Parathyroid adenoma (tissue), 2 donors: ENCODE results near the gene SURF1.
"Not testable (repeated sequence)": the region's sequence is repeated elsewhere in the genome, so short reads cannot be mapped to it uniquely, and the experiment has no call there.

Experiments
- H2AFZ ChIP-seq: fragments of 300-600 bp; sonication (generic); one replicate; pipeline ENCODE4 v1.7.0; 2017; ENCODE audit warnings: antibody characterized with exemption, mild to moderate bottlenecking
- H3K27ac ChIP-seq: fragments of 300-600 bp; sonication (generic); one replicate; pipeline ENCODE4 v1.7.0; 2017
- H3K27me3 ChIP-seq: fragments of 300-600 bp; sonication (generic); one replicate; pipeline ENCODE4 v1.7.0; 2017; ENCODE audit warnings: low read length; ENCODE audit not compliant: control insufficient read depth, insufficient read depth
- H3K36me3 ChIP-seq: fragments of 300-600 bp; sonication (generic); one replicate; pipeline ENCODE4 v1.7.0; 2017; ENCODE audit warnings: low read length; ENCODE audit not compliant: control insufficient read depth, insufficient read depth
- H3K4me1 ChIP-seq: fragments of 300-600 bp; sonication (generic); one replicate; pipeline ENCODE4 v1.7.0; 2017; ENCODE audit warnings: control low read depth
- H3K4me2 ChIP-seq: fragments of 300-600 bp; sonication (generic); one replicate; pipeline ENCODE4 v1.7.0; 2017; ENCODE audit warnings: low read length
- H3K4me3 ChIP-seq: fragments of 300-600 bp; sonication (generic); one replicate; pipeline ENCODE4 v1.7.0; 2017; ENCODE audit warnings: low read depth, low read length
- H3K79me2 ChIP-seq: fragments of 300-600 bp; sonication (generic); one replicate; pipeline ENCODE4 v1.7.0; 2017; ENCODE audit warnings: control low read depth
- H3K9ac ChIP-seq: fragments of 300-600 bp; sonication (generic); one replicate; pipeline ENCODE4 v1.7.0; 2017; ENCODE audit warnings: mild to moderate bottlenecking
- H3K9me3 ChIP-seq: fragments of 300-600 bp; sonication (generic); one replicate; pipeline ENCODE4 v1.7.0; 2017; ENCODE audit warnings: low read length; ENCODE audit not compliant: control insufficient read depth
- TF ChIP-seq, protein P1 (sequence below): fragments of 300-600 bp; sonication (generic); IDR thresholded peaks from one replicate; pipeline ENCODE4 v1.7.0; 2017; ENCODE audit warnings: antibody characterized with exemption, mild to moderate bottlenecking
- donor health status: primary hyperparathyroidism.

SURF1 gene

DNA sequence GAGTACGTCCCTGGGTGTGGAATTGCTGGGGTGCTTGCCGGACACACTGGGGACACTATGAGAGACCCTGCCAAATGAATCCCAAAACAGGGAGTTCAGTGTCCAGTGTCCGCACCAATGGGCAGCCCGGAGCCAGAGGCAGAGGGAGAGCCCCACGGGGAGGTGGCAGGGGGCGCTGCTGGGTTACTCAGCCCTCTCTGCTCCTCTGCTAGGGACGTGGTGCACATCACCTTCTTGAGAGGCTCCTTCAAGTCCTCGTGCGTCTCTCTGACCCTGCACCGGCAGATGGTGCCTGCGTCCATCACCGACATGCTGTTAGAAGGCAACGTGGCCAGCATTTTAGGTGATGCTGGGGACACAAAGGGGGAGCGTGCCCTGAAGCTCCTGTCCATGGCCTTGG is 40.7 kb upstream of the SURF1 start:
- H3K27me3 ChIP-seq: no peaks in the 10 kb centered on the region

DNA sequence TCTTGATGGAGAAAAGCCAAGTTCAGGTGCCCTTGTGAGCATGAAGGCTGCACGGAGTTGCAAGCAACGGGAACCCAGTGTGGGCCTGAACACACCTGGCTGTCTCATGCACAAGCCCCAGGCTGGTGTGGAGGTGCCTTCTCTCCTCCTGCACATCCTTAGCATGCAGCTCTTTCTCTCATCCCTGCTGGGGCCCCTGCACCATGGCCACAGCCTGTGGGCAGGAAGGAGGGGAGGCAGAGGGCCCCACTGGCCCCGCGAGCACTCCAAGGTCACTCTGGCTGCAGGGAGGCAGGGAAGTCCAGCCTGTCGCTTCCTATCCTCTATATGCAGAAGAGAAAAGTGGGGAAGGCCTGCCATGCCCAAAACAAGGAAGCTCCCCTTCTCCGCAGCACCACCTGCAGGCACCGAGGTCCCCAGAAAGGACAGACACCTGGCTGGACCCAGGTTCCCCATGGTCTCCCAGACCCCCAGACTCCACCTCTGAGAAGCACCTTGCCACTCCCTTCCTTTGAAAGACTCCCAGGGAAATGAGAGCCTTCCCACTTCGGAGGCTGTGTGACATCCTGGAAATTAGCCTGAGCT is 38.5 kb upstream of the SURF1 start:
- no peak overlapping the region for H3K27ac ChIP-seq
- H3K9ac ChIP-seq: no peak overlapping the region
- H2AFZ ChIP-seq: no peak overlapping the region
- no peaks in the 10 kb centered on the region for H3K9me3 ChIP-seq
- no peaks in the 10 kb centered on the region for H3K79me2 ChIP-seq
- H3K4me1 ChIP-seq: no peaks in the 10 kb centered on the region
- H3K27me3 ChIP-seq: no peaks in the 10 kb centered on the region
- H3K4me3 ChIP-seq: no peak overlapping the region
- no peak overlapping the region for H3K4me2 ChIP-seq
- no peaks in the 10 kb centered on the region for H3K36me3 ChIP-seq
- TF ChIP-seq, protein P1, sequence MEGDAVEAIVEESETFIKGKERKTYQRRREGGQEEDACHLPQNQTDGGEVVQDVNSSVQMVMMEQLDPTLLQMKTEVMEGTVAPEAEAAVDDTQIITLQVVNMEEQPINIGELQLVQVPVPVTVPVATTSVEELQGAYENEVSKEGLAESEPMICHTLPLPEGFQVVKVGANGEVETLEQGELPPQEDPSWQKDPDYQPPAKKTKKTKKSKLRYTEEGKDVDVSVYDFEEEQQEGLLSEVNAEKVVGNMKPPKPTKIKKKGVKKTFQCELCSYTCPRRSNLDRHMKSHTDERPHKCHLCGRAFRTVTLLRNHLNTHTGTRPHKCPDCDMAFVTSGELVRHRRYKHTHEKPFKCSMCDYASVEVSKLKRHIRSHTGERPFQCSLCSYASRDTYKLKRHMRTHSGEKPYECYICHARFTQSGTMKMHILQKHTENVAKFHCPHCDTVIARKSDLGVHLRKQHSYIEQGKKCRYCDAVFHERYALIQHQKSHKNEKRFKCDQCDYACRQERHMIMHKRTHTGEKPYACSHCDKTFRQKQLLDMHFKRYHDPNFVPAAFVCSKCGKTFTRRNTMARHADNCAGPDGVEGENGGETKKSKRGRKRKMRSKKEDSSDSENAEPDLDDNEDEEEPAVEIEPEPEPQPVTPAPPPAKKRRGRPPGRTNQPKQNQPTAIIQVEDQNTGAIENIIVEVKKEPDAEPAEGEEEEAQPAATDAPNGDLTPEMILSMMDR: no peak

More for the DNA sequence above, 40.7 kb upstream of the SURF1 start:
- H3K9me3 ChIP-seq: no peaks in the 10 kb centered on the region
- H3K9ac ChIP-seq: no peak overlapping the region
- H3K4me3 ChIP-seq: no peak overlapping the region
- H3K36me3 ChIP-seq: no peaks in the 10 kb centered on the region
- TF ChIP-seq, protein P1: no peak
- no peak overlapping the region for H3K27ac ChIP-seq
- H3K79me2 ChIP-seq: no peaks in the 10 kb centered on the region
- H2AFZ ChIP-seq: no peak overlapping the region
- no peaks in the 10 kb centered on the region for H3K4me1 ChIP-seq
- no peak overlapping the region for H3K4me2 ChIP-seq

GRCh38 chr9:133393399-133393798 is 37.1 kb upstream of the SURF1 start:
- H3K4me1 ChIP-seq: no peaks in the 10 kb centered on the region
- no peak overlapping the region for H3K9ac ChIP-seq
- H2AFZ ChIP-seq: no peak overlapping the region

GRCh38 chr9:133392308-133392707 is 36.0 kb upstream of the SURF1 start:
- not testable (repeated sequence) for H3K9me3 ChIP-seq, H3K27me3 ChIP-seq, H3K36me3 ChIP-seq, H3K79me2 ChIP-seq, H3K9ac ChIP-seq, H3K27ac ChIP-seq, H3K4me2 ChIP-seq, H3K4me1 ChIP-seq, H2AFZ ChIP-seq, H3K4me3 ChIP-seq

More at GRCh38 chr9:133393399-133393798, 37.1 kb upstream of the SURF1 start:
- Histone ChIP-seq H3K36me3 (no peaks in the 10 kb centered on the region), H3K9me3 (no peaks in the 10 kb centered on the region), H3K4me2 (no peak overlapping the region), H3K27ac (no peak overlapping the region), H3K27me3 (no peaks in the 10 kb centered on the region), H3K4me3 (no peak overlapping the region), H3K79me2 (no peaks in the 10 kb centered on the region)
- TF ChIP-seq, protein P1: no peak

DNA sequence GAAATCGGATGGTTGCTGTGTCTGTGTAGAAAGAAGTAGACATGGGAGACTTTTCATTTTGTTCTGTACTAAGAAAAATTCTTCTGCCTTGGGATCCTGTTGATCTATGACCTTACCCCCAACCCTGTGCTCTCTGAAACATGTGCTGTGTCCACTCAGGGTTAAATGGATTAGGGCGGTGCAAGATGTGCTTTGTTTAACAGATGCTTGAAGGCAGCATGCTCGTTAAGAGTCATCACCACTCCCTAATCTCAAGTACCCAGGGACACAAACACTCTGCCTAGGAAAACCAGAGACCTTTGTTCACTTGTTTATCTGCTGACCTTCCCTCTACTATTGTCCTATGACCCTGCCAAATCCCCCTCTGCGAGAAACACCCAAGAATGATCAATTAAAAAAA is 35.2 kb upstream of the SURF1 start:
- not testable (repeated sequence) for H3K27me3 ChIP-seq, H2AFZ ChIP-seq, H3K9me3 ChIP-seq, H3K79me2 ChIP-seq, H3K27ac ChIP-seq, H3K9ac ChIP-seq, H3K4me1 ChIP-seq, H3K4me2 ChIP-seq, H3K36me3 ChIP-seq, H3K4me3 ChIP-seq

GRCh38 chr9:133390713-133391112 is 34.4 kb upstream of the SURF1 start:
- H3K27me3 ChIP-seq: no peaks in the 10 kb centered on the region
- no peaks in the 10 kb centered on the region for H3K9me3 ChIP-seq
- H2AFZ ChIP-seq: no peak overlapping the region
- H3K27ac ChIP-seq: no peak overlapping the region
- H3K9ac ChIP-seq: no peak overlapping the region
- no peak overlapping the region for H3K4me2 ChIP-seq
- H3K36me3 ChIP-seq: no peaks in the 10 kb centered on the region
- no peak overlapping the region for H3K4me3 ChIP-seq
- no peaks in the 10 kb centered on the region for H3K79me2 ChIP-seq
- TF ChIP-seq, protein P1: no peak
- no peaks in the 10 kb centered on the region for H3K4me1 ChIP-seq
